GM23338 (cell line): ENCODE data around the gene CSTF2T. TPM values are rescaled to one million over a fixed set of nuclear protein-coding genes. Genes with fewer than 3 reads are reported as not detected.

Source experiments
- ATAC-seq: fragments of 200-7000 bp; cut with Tn5 transposase; 3 replicates; pipeline ENCODE4 v1.9.1; 2020
- DNase-seq: peaks from one replicate; pipeline ENCODE4 v3.0.0-alpha.2; 2015; ENCODE audit warnings: low spot score
- H2AFZ ChIP-seq: fragments of 200-600 bp; sonication (generic); 2 replicates; pipeline ENCODE4 v1.8.0; 2016; ENCODE audit warnings: antibody characterized with exemption, mild to moderate bottlenecking, moderate library complexity
- H3F3A ChIP-seq: fragments of 200-600 bp; sonication (generic); replicated peaks from 2 replicates; pipeline ENCODE4 v1.8.0; 2017; ENCODE audit warnings: antibody characterized with exemption, mixed run types, low read depth
- H3K27ac ChIP-seq: fragments of 200-600 bp; sonication (generic); 2 replicates; pipeline ENCODE4 v1.6.1; 2016; ENCODE audit warnings: low read depth
- H3K27me3 ChIP-seq: fragments of 200-600 bp; sonication (generic); 2 replicates; pipeline ENCODE4 v1.8.0; 2016; ENCODE audit warnings: mild to moderate bottlenecking, mixed run types, moderate library complexity; ENCODE audit not compliant: insufficient read depth
- H3K36me3 ChIP-seq: fragments of 200-600 bp; sonication (generic); 2 replicates; pipeline ENCODE4 v1.8.0; 2016; ENCODE audit warnings: mild to moderate bottlenecking; ENCODE audit not compliant: insufficient read depth
- H3K4me1 ChIP-seq: fragments of 200-600 bp; sonication (generic); 2 replicates; pipeline ENCODE4 v1.8.0; 2016; ENCODE audit warnings: mild to moderate bottlenecking, moderate library complexity; ENCODE audit not compliant: insufficient read depth
- H3K4me2 ChIP-seq: fragments of 200-600 bp; sonication (generic); 2 replicates; pipeline ENCODE4 v1.7.1; 2017; ENCODE audit warnings: mixed run types
- H3K4me3 ChIP-seq: fragments of 200-600 bp; sonication (generic); 2 replicates; pipeline ENCODE4 v1.6.1; 2016; ENCODE audit warnings: mixed run types
- H3K79me2 ChIP-seq: fragments of 200-600 bp; sonication (generic); replicated peaks from 2 replicates; pipeline ENCODE4 v1.8.0; 2017; ENCODE audit warnings: mild to moderate bottlenecking; ENCODE audit not compliant: insufficient read depth
- H3K9me2 ChIP-seq: fragments of 200-600 bp; sonication (generic); 2 replicates; pipeline ENCODE4 v1.8.0; 2017; ENCODE audit not compliant: insufficient read depth
- H4K20me1 ChIP-seq: fragments of 200-600 bp; sonication (generic); replicated peaks from 2 replicates; pipeline ENCODE4 v1.8.0; 2017; ENCODE audit warnings: mild to moderate bottlenecking; ENCODE audit not compliant: insufficient read depth
- H3K27ac Mint-ChIP-seq: 2 replicates; pipeline ENCODE4 v1.8.0; 2020; ENCODE audit warnings: inconsistent platforms, mild to moderate bottlenecking, moderate library complexity, mixed read lengths
- H3K27me3 Mint-ChIP-seq: 3 replicates; pipeline ENCODE4 v1.8.0; 2022; ENCODE audit warnings: low read depth, mild to moderate bottlenecking, moderate library complexity, mixed read lengths, inconsistent platforms; ENCODE audit not compliant: insufficient read depth, poor library complexity
- H3K36me3 Mint-ChIP-seq: 3 replicates; pipeline ENCODE4 v1.8.0; 2021; ENCODE audit warnings: low read depth, mild to moderate bottlenecking, inconsistent platforms, moderate library complexity, mixed read lengths
- H3K4me1 Mint-ChIP-seq: 3 replicates; pipeline ENCODE4 v1.8.0; 2020; ENCODE audit warnings: mild to moderate bottlenecking, inconsistent platforms, mixed read lengths
- H3K4me3 Mint-ChIP-seq: 3 replicates; pipeline ENCODE4 v1.8.0; 2021; ENCODE audit warnings: moderate library complexity, mild to moderate bottlenecking, inconsistent platforms, mixed read lengths
- H3K9me3 Mint-ChIP-seq: 3 replicates; pipeline ENCODE4 v1.8.0; 2020; ENCODE audit warnings: moderate library complexity, mild to moderate bottlenecking, inconsistent platforms, mixed read lengths
- CTCF ChIP-seq, 2 experiments: fragments of 200-600 bp in 1 of 2; sonication (generic) in 1 of 2; conservative IDR thresholded peaks; 2 replicates each; pipeline versions ENCODE4 v1.5.1 to v1.6.1; 2016 to 2017; ENCODE audit warnings: antibody characterized with exemption in 2 of 2, low read depth in 2 of 2, mild to moderate bottlenecking in 2 of 2, moderate library complexity in 1 of 2
- EZH2 ChIP-seq: fragments of 200-600 bp; sonication (generic); IDR thresholded peaks from one replicate; pipeline ENCODE4 v1.8.0; 2017; ENCODE audit warnings: antibody characterized with exemption, mild to moderate bottlenecking, low read depth; ENCODE audit not compliant: unreplicated experiment
- EZH2phosphoT487 ChIP-seq: fragments of 200-600 bp; sonication (generic); IDR thresholded peaks from one replicate; pipeline ENCODE4 v1.8.1; 2018; ENCODE audit warnings: antibody characterized with exemption; ENCODE audit not compliant: unreplicated experiment
- JUNB ChIP-seq: IDR thresholded peaks from one replicate; pipeline ENCODE4 v1.6.1; 2016; ENCODE audit warnings: antibody characterized with exemption; ENCODE audit not compliant: unreplicated experiment
- NANOG ChIP-seq: IDR thresholded peaks from 2 replicates; pipeline ENCODE4 v1.6.1; 2016; ENCODE audit warnings: antibody characterized with exemption, borderline replicate concordance
- POLR2AphosphoS5 ChIP-seq: IDR thresholded peaks from 2 replicates; pipeline ENCODE4 v1.6.1; 2016; ENCODE audit warnings: antibody characterized with exemption, low read depth
- REST ChIP-seq: IDR thresholded peaks from one replicate; pipeline ENCODE4 v1.6.1; 2018; ENCODE audit warnings: antibody characterized with exemption; ENCODE audit not compliant: unreplicated experiment
- STAT1 ChIP-seq: IDR thresholded peaks from one replicate; pipeline ENCODE4 v1.6.1; 2016; ENCODE audit warnings: antibody characterized with exemption; ENCODE audit not compliant: unreplicated experiment
- ZNF114 ChIP-seq: fragments of 250-450 bp; sonication (Bioruptor Pico); IDR thresholded peaks from 2 replicates; pipeline ENCODE4 v1.5.0; 2020; ENCODE audit warnings: mild to moderate bottlenecking, moderate library complexity
- ZNF331 ChIP-seq: fragments of 250-450 bp; sonication (Bioruptor Pico); IDR thresholded peaks from 2 replicates; pipeline ENCODE4 v1.5.0; 2020; ENCODE audit warnings: low read depth, mild to moderate bottlenecking, moderate library complexity
- ZNF462 ChIP-seq: fragments of 250-450 bp; sonication (Bioruptor Pico); IDR thresholded peaks from 2 replicates; pipeline ENCODE4 v1.5.0; 2020; ENCODE audit warnings: mild to moderate bottlenecking, moderate library complexity
- polyA plus RNA-seq: library from polyadenylated mRNA; unstranded; fragments of >200 nt; fragmentation: Nextera tagmentation; extraction: Ambion mirVana; gene quantifications from 2 replicates; pipeline ENCODE4 v1.2.1, GENCODE V29; 2016
- total RNA-seq: library from RNA; depleted of rRNA; stranded (reverse); fragments of >200 nt; shearing (Covaris generic); gene quantifications from 2 replicates; pipeline ENCODE4 v1.2.3, GENCODE V29; 2014

The CSTF2T gene
- total and polyA plus RNA-seq, 2 experiments from 2014 or later = 9.8 to 31.9 TPM

DNA sequence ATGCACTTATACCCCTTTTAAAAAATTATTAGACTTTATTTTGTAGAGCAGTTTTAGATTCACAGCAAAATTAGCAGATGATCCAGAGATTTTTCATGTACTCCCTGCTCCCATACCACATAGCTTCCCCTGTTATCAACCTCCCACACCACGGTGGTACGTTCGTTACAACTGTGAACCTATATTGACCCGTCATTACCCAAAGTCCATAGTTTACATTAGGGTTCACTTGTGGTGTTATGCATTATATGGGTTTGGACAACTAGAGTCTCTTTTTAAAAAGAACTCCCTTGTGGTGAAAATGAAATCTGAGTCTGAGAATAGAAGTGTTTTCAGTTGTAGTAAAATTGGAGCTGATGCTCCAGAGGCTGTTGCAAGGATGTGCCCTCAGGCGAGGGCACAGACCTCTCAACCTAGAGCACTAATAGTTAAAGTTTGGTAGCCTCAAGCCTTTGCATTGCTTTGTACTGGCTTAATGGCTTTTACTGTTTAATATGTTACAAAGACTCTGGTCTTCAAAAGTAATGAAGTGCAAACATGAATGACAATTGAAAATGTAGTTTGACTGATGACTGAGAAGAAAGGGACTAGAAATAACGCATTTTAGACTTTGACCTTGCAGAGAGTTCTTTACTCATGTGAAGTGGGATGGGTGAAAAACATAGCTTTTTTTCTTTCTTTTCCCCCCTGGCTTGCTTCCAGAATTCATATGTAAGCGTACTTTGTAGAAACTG is 30.6 kb upstream of the CSTF2T start (continued):
- TF ChIP-seq CTCF (conservative IDR thresholded peaks at IDR 0.05; ENCODE audit: low read depth in 2 of 2) (no peak), EZH2phosphoT487 (no peak), ZNF331 (CRISPR knock-in tag) (no peak)

GRCh38 chr10:51724038-51724437 is 24.6 kb upstream of the CSTF2T start:
- Histone ChIP-seq H3K27me3 (no peaks in the 10 kb centered on the region), H3K36me3 (no peaks in the 10 kb centered on the region), H3K4me1 (peaks cover 8% of the 10 kb centered on the region), H3K4me3 (no peak overlapping the region), H3F3A (no peaks in the 10 kb centered on the region), H3K9me2 (no peaks in the 10 kb centered on the region), H3K4me2 (no peak overlapping the region), H3K79me2 (no peaks in the 10 kb centered on the region), H2AFZ (no peak overlapping the region), H4K20me1 (no peaks in the 10 kb centered on the region), H3K27ac (no peak overlapping the region)
- no peak for TF ChIP-seq STAT1
- no peak for TF ChIP-seq ZNF462 (CRISPR knock-in tag)
- TF ChIP-seq EZH2phosphoT487 = no peak
- no peak for TF ChIP-seq JUNB
- TF ChIP-seq NANOG = no peak
- no peak for TF ChIP-seq EZH2
- TF ChIP-seq CTCF (conservative IDR thresholded peaks at IDR 0.05; ENCODE audit: low read depth in 2 of 2) = no peak
- no peak for TF ChIP-seq POLR2AphosphoS5
- no peak for TF ChIP-seq ZNF114 (CRISPR knock-in tag)
- TF ChIP-seq REST = no peak
- peaks cover 1% of the 10 kb centered on the region for H3K27me3 Mint-ChIP-seq
- H3K36me3 Mint-ChIP-seq = no peaks in the 10 kb centered on the region
- no peaks in the 10 kb centered on the region for H3K9me3 Mint-ChIP-seq
- H3K4me1 Mint-ChIP-seq = peaks cover 3% of the 10 kb centered on the region
- no peak for DNase-seq
- H3K4me3 Mint-ChIP-seq = no peak overlapping the region
- no peak for ATAC-seq
- H3K27ac Mint-ChIP-seq = no peak overlapping the region
